Endodermal cell (in vitro differentiated cells): ENCODE results near the gene SDK2. TPM values are rescaled to one million over a fixed set of nuclear protein-coding genes. Genes with fewer than 3 reads are reported as not detected.

Source experiments
- DNase-seq: peaks from one replicate; pipeline ENCODE4 v3.0.0-alpha.2; 2017
- H3K27ac ChIP-seq: 2 replicates; pipeline ENCODE4 v1.5.1; 2013; ENCODE audit warnings: mild to moderate bottlenecking, low read depth, low read length, moderate library complexity
- H3K27me3 ChIP-seq: 2 replicates; pipeline ENCODE4 v1.6.1; 2013; ENCODE audit warnings: mild to moderate bottlenecking, low read length, moderate library complexity; ENCODE audit not compliant: insufficient read depth, control insufficient read depth, poor library complexity, severe bottlenecking
- H3K36me3 ChIP-seq: 2 replicates; pipeline ENCODE4 v1.7.0; 2013; ENCODE audit warnings: mild to moderate bottlenecking, low read length, moderate library complexity; ENCODE audit not compliant: control insufficient read depth, insufficient read depth
- H3K4me1 ChIP-seq: one replicate; pipeline ENCODE4 v1.7.0; 2013; ENCODE audit warnings: low read length; ENCODE audit not compliant: control insufficient read depth, insufficient read depth
- H3K4me3 ChIP-seq: 2 replicates; pipeline ENCODE4 v1.5.1; 2013; ENCODE audit warnings: mild to moderate bottlenecking, low read length, moderate library complexity
- H3K9ac ChIP-seq: 2 replicates; pipeline ENCODE4 v1.6.1; 2013; ENCODE audit warnings: mild to moderate bottlenecking, low read length, moderate library complexity; ENCODE audit not compliant: poor library complexity, severe bottlenecking; ENCODE audit errors: extremely low read depth
- H3K9me3 ChIP-seq: 2 replicates; pipeline ENCODE4 v1.6.1; 2013; ENCODE audit warnings: mild to moderate bottlenecking, low read length, moderate library complexity; ENCODE audit not compliant: control insufficient read depth
- H3K27ac Mint-ChIP-seq: 2 replicates; pipeline ENCODE4 v1.8.0; 2020; ENCODE audit warnings: mixed read lengths
- H3K27me3 Mint-ChIP-seq: 2 replicates; pipeline ENCODE4 v1.8.0; 2021; ENCODE audit warnings: mild to moderate bottlenecking, mixed read lengths; ENCODE audit not compliant: insufficient read depth
- H3K36me3 Mint-ChIP-seq: 2 replicates; pipeline ENCODE4 v1.8.0; 2020; ENCODE audit warnings: low read depth, mixed read lengths
- H3K4me1 Mint-ChIP-seq: 2 replicates; pipeline ENCODE4 v1.8.0; 2020; ENCODE audit warnings: mixed read lengths
- H3K4me3 Mint-ChIP-seq: 2 replicates; pipeline ENCODE4 v1.8.0; 2020; ENCODE audit warnings: mild to moderate bottlenecking, moderate library complexity, mixed read lengths
- H3K9me3 Mint-ChIP-seq: 2 replicates; pipeline ENCODE4 v1.8.0; 2020; ENCODE audit warnings: mild to moderate bottlenecking, mixed read lengths
- CTCF ChIP-seq: fragments of 200-600 bp; sonication (generic); conservative IDR thresholded peaks from 2 replicates; pipeline ENCODE4 v1.5.0; 2021; ENCODE audit warnings: antibody characterized with exemption, mild to moderate bottlenecking
- WGBS, 2 experiments: methylation state at CpG; one replicate each; pipeline versions ENCODE4 v1.1.5 to v1.1.7; 2013; ENCODE audit warnings: missing lambda C conversion rate in 2 of 2, mixed read lengths in 1 of 2; ENCODE audit not compliant: insufficient coverage in 1 of 2, insufficient read length in 1 of 2; 5-methylcytosine and 5-hydroxymethylcytosine counted together
- total RNA-seq, 2 donors: library from RNA; stranded (reverse); fragmentation: NEBNext Ultra II Directional in 1 of 2; extraction: Animal tissue kit (Norgen Biotek cat#: 25700) in 1 of 2; gene quantifications; 2 replicates in 1 of 2; 3 replicates in 1 of 2; pipeline ENCODE4 v1.2.1, GENCODE V29; 2021

Gene SDK2
- total RNA-seq, 2 donors from 2014 or later = 5.9 to 7.0 TPM

- WGBS, 2 experiments = 97 to 98% methylated on average over 5 of the region's 5 CpGs
Measured at GRCh38 chr17:73584987-73585386, 59.3 kb downstream of the SDK2 start.

DNA sequence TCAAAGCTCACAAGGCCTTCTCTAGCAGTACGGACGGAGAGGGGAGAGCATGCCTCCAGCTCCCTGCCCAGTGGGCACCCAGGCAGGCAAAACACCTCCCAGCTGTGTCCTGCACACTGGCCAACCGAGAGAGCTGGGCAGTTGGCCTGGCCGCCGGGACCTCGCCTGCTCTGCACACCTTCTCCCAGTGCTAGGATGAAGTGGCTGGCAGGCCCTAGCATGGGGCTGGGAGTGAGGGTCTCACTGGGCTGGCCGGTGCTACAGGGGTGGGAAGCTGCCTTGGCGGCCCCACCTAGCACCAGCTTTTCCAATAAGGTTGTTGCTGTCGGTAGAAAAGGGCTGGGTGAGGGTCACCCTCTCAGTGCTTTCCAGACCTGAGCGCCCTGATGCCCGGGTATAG is 60.2 kb downstream of the SDK2 start:
- Mint-ChIP-seq H3K4me1 (peaks cover 13% of the 10 kb centered on the region), H3K36me3 (no peaks in the 10 kb centered on the region), H3K4me3 (no peak overlapping the region), H3K9me3 (no peaks in the 10 kb centered on the region), H3K27ac (no peak overlapping the region), H3K27me3 (peaks cover 91% of the 10 kb centered on the region)
- Histone ChIP-seq H3K9ac (no peak overlapping the region), H3K36me3 (no peaks in the 10 kb centered on the region), H3K27me3 (peaks cover 73% of the 10 kb centered on the region), H3K4me3 (no peak overlapping the region), H3K9me3 (no peaks in the 10 kb centered on the region), H3K4me1 (peaks cover 7% of the 10 kb centered on the region), H3K27ac (no peak overlapping the region)
- 87 to 94% methylated on average over 4 to 11 of the region's 11 CpGs for WGBS, 2 experiments
- no peak for DNase-seq
- TF ChIP-seq CTCF = no peak

More at GRCh38 chr17:73584987-73585386, 59.3 kb downstream of the SDK2 start:
- H3K4me1 Mint-ChIP-seq = peaks cover 19% of the 10 kb centered on the region
- H3K4me3 Mint-ChIP-seq = no peak overlapping the region
- no peak for TF ChIP-seq CTCF
- Histone ChIP-seq H3K27ac (no peak overlapping the region), H3K9ac (no peak overlapping the region), H3K4me1 (peaks cover 7% of the 10 kb centered on the region), H3K27me3 (peaks cover 78% of the 10 kb centered on the region), H3K4me3 (no peak overlapping the region), H3K36me3 (no peaks in the 10 kb centered on the region), H3K9me3 (no peaks in the 10 kb centered on the region)
- no peak for DNase-seq
- H3K9me3 Mint-ChIP-seq = no peaks in the 10 kb centered on the region
- H3K36me3 Mint-ChIP-seq = no peaks in the 10 kb centered on the region
- H3K27me3 Mint-ChIP-seq = peaks cover 92% of the 10 kb centered on the region
- H3K27ac Mint-ChIP-seq = no peak overlapping the region

DNA sequence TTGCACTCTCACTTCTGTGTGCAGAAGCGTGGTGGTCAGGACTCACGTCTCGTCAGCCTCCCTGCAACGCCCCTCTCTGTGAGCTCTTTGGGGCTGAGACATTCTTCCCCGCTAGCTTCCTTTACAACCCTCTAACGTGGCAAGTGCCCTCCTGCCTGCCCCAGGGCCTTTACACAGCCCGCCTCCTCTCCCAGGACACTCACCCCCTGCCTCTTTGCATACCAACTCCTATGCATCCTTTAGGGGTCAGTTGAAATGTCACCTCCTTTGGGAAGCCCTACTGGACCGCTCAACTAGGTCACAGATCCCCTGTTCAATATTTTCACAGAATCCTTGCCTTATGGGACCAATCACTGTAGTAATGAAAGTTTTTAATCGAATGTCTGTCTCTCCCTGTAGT is 61.4 kb downstream of the SDK2 start:
- no peak for TF ChIP-seq CTCF
- DNase-seq = no peak
- no peaks in the 10 kb centered on the region for H3K36me3 Mint-ChIP-seq
- Histone ChIP-seq H3K36me3 (no peaks in the 10 kb centered on the region), H3K27me3 (peaks cover 62% of the 10 kb centered on the region), H3K9ac (no peak overlapping the region), H3K9me3 (no peaks in the 10 kb centered on the region), H3K4me1 (no peaks in the 10 kb centered on the region), H3K4me3 (no peak overlapping the region), H3K27ac (no peak overlapping the region)
- peaks cover 89% of the 10 kb centered on the region for H3K27me3 Mint-ChIP-seq
- no peaks in the 10 kb centered on the region for H3K9me3 Mint-ChIP-seq
- no peak overlapping the region for H3K27ac Mint-ChIP-seq
- no peak overlapping the region for H3K4me3 Mint-ChIP-seq
- WGBS, 2 experiments = 89 to 97% methylated on average over 6 to 9 of the region's 9 CpGs
- peaks cover 13% of the 10 kb centered on the region for H3K4me1 Mint-ChIP-seq
